ENCODE data around the gene MAPK8IP1. TPM values are rescaled to one million over a fixed set of nuclear protein-coding genes. Genes with fewer than 3 reads are reported as not detected.

Gene MAPK8IP1
- total and polyA plus RNA-seq, 2 experiments from 2014 or later = 5.9 to 39.4 TPM

DNA sequence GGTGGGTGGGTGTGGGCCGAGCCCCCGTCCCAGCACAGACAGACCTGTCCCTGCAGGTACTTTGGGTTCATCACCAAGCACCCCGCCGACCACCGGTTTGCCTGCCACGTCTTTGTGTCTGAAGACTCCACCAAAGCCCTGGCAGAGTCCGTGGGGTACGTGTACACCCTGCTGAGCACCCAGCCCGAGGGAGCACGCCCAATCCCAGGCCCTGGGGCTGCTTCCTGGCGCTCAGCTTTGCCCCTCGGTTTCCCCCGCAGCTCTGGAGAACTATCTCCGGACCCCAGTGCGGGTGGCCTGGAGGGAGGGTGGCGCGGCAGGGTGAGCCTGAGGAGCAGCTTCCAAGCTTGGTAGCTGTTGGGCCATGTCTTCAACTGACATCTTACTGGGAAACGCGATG lies 19.6 kb downstream of the MAPK8IP1 start:
- Histone ChIP-seq H3K27me3 (ENCODE audit: insufficient read depth) (peaks cover 3% of the 10 kb centered on the region; the same call in 1 of the 2 replicates), H3K36me3 (ENCODE audit: insufficient read depth) (no peaks in the 10 kb centered on the region), H3K4me3 (no peak overlapping the region), H3K4me1 (ENCODE audit: insufficient read depth) (peaks cover 6% of the 10 kb centered on the region; the same call in 1 of the 2 replicates), H3K79me2 (replicated peaks; ENCODE audit: insufficient read depth) (no peaks in the 10 kb centered on the region; the same call in 1 of the 2 replicates), H2AFZ (no peak overlapping the region), H3K4me2 (no peak overlapping the region), H3K9me2 (ENCODE audit: insufficient read depth) (no peaks in the 10 kb centered on the region), H4K20me1 (replicated peaks; ENCODE audit: insufficient read depth) (peaks cover 3% of the 10 kb centered on the region), H3F3A (replicated peaks; ENCODE audit: low read depth) (no peaks in the 10 kb centered on the region), H3K27ac (ENCODE audit: low read depth) (no peak overlapping the region)
- H3K27ac Mint-ChIP-seq = no peak overlapping the region
- no peaks in the 10 kb centered on the region for H3K9me3 Mint-ChIP-seq
- peaks cover 32% of the 10 kb centered on the region for H3K27me3 Mint-ChIP-seq (ENCODE audit: insufficient read depth, low read depth, poor library complexity)
- TF ChIP-seq, protein P1, sequence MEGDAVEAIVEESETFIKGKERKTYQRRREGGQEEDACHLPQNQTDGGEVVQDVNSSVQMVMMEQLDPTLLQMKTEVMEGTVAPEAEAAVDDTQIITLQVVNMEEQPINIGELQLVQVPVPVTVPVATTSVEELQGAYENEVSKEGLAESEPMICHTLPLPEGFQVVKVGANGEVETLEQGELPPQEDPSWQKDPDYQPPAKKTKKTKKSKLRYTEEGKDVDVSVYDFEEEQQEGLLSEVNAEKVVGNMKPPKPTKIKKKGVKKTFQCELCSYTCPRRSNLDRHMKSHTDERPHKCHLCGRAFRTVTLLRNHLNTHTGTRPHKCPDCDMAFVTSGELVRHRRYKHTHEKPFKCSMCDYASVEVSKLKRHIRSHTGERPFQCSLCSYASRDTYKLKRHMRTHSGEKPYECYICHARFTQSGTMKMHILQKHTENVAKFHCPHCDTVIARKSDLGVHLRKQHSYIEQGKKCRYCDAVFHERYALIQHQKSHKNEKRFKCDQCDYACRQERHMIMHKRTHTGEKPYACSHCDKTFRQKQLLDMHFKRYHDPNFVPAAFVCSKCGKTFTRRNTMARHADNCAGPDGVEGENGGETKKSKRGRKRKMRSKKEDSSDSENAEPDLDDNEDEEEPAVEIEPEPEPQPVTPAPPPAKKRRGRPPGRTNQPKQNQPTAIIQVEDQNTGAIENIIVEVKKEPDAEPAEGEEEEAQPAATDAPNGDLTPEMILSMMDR (conservative IDR thresholded peaks at IDR 0.05; ENCODE audit: low read depth in 2 of 2) = no peak
- TF ChIP-seq NANOG (IDR thresholded peaks at IDR 0.05; ENCODE audit: borderline replicate concordance) (no peak), ZNF331 (CRISPR knock-in tag; IDR thresholded peaks at IDR 0.05; ENCODE audit: low read depth) (no peak), JUNB (IDR thresholded peaks at IDR 0.05; ENCODE audit: unreplicated experiment) (no peak), EZH2 (IDR thresholded peaks at IDR 0.05; ENCODE audit: low read depth, unreplicated experiment) (no peak), STAT1 (IDR thresholded peaks at IDR 0.05; ENCODE audit: unreplicated experiment) (no peak), ZNF114 (CRISPR knock-in tag; IDR thresholded peaks at IDR 0.05) (no peak), CREB1 (CRISPR knock-in tag; IDR thresholded peaks at IDR 0.05; ENCODE audit: low read depth) (no peak), EZH2phosphoT487 (IDR thresholded peaks at IDR 0.05; ENCODE audit: unreplicated experiment) (no peak), POLR2AphosphoS5 (IDR thresholded peaks at IDR 0.05; ENCODE audit: low read depth) (no peak)
- TF ChIP-seq, protein P2, sequence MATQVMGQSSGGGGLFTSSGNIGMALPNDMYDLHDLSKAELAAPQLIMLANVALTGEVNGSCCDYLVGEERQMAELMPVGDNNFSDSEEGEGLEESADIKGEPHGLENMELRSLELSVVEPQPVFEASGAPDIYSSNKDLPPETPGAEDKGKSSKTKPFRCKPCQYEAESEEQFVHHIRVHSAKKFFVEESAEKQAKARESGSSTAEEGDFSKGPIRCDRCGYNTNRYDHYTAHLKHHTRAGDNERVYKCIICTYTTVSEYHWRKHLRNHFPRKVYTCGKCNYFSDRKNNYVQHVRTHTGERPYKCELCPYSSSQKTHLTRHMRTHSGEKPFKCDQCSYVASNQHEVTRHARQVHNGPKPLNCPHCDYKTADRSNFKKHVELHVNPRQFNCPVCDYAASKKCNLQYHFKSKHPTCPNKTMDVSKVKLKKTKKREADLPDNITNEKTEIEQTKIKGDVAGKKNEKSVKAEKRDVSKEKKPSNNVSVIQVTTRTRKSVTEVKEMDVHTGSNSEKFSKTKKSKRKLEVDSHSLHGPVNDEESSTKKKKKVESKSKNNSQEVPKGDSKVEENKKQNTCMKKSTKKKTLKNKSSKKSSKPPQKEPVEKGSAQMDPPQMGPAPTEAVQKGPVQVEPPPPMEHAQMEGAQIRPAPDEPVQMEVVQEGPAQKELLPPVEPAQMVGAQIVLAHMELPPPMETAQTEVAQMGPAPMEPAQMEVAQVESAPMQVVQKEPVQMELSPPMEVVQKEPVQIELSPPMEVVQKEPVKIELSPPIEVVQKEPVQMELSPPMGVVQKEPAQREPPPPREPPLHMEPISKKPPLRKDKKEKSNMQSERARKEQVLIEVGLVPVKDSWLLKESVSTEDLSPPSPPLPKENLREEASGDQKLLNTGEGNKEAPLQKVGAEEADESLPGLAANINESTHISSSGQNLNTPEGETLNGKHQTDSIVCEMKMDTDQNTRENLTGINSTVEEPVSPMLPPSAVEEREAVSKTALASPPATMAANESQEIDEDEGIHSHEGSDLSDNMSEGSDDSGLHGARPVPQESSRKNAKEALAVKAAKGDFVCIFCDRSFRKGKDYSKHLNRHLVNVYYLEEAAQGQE (IDR thresholded peaks at IDR 0.05; ENCODE audit: unreplicated experiment) = no peak
- TF ChIP-seq, protein P3, sequence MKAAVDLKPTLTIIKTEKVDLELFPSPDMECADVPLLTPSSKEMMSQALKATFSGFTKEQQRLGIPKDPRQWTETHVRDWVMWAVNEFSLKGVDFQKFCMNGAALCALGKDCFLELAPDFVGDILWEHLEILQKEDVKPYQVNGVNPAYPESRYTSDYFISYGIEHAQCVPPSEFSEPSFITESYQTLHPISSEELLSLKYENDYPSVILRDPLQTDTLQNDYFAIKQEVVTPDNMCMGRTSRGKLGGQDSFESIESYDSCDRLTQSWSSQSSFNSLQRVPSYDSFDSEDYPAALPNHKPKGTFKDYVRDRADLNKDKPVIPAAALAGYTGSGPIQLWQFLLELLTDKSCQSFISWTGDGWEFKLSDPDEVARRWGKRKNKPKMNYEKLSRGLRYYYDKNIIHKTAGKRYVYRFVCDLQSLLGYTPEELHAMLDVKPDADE (IDR thresholded peaks at IDR 0.05) = no peak
- TF ChIP-seq, protein P4, sequence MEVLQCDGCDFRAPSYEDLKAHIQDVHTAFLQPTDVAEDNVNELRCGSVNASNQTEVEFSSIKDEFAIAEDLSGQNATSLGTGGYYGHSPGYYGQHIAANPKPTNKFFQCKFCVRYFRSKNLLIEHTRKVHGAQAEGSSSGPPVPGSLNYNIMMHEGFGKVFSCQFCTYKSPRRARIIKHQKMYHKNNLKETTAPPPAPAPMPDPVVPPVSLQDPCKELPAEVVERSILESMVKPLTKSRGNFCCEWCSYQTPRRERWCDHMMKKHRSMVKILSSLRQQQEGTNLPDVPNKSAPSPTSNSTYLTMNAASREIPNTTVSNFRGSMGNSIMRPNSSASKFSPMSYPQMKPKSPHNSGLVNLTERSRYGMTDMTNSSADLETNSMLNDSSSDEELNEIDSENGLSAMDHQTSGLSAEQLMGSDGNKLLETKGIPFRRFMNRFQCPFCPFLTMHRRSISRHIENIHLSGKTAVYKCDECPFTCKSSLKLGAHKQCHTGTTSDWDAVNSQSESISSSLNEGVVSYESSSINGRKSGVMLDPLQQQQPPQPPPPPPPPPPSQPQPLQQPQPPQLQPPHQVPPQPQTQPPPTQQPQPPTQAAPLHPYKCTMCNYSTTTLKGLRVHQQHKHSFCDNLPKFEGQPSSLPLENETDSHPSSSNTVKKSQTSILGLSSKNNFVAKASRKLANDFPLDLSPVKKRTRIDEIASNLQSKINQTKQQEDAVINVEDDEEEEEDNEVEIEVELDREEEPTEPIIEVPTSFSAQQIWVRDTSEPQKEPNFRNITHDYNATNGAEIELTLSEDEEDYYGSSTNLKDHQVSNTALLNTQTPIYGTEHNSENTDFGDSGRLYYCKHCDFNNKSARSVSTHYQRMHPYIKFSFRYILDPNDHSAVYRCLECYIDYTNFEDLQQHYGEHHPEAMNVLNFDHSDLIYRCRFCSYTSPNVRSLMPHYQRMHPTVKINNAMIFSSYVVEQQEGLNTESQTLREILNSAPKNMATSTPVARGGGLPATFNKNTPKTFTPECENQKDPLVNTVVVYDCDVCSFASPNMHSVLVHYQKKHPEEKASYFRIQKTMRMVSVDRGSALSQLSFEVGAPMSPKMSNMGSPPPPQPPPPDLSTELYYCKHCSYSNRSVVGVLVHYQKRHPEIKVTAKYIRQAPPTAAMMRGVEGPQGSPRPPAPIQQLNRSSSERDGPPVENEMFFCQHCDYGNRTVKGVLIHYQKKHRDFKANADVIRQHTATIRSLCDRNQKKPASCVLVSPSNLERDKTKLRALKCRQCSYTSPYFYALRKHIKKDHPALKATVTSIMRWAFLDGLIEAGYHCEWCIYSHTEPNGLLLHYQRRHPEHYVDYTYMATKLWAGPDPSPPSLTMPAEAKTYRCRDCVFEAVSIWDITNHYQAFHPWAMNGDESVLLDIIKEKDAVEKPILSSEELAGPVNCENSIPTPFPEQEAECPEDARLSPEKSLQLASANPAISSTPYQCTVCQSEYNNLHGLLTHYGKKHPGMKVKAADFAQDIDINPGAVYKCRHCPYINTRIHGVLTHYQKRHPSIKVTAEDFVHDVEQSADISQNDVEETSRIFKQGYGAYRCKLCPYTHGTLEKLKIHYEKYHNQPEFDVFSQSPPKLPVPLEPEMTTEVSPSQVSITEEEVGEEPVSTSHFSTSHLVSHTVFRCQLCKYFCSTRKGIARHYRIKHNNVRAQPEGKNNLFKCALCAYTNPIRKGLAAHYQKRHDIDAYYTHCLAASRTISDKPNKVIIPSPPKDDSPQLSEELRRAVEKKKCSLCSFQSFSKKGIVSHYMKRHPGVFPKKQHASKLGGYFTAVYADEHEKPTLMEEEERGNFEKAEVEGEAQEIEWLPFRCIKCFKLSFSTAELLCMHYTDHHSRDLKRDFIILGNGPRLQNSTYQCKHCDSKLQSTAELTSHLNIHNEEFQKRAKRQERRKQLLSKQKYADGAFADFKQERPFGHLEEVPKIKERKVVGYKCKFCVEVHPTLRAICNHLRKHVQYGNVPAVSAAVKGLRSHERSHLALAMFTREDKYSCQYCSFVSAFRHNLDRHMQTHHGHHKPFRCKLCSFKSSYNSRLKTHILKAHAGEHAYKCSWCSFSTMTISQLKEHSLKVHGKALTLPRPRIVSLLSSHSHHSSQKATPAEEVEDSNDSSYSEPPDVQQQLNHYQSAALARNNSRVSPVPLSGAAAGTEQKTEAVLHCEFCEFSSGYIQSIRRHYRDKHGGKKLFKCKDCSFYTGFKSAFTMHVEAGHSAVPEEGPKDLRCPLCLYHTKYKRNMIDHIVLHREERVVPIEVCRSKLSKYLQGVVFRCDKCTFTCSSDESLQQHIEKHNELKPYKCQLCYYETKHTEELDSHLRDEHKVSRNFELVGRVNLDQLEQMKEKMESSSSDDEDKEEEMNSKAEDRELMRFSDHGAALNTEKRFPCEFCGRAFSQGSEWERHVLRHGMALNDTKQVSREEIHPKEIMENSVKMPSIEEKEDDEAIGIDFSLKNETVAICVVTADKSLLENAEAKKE (CRISPR knock-in tag; IDR thresholded peaks at IDR 0.05) = no peak
- ATAC-seq (no peak), DNase-seq (ENCODE audit: low spot score) (no peak)
- H3K4me3 Mint-ChIP-seq = no peak overlapping the region
- peaks cover 8% of the 10 kb centered on the region for H3K4me1 Mint-ChIP-seq
- H3K36me3 Mint-ChIP-seq (ENCODE audit: low read depth) = peaks cover 19% of the 10 kb centered on the region
